Peyer's patch (tissue), 4 donors: ENCODE data around the gene TTC28.

ENCODE experiments used
- POLR2A ChIP-seq, 2 donors: fragments of 450-650 bp; IDR thresholded peaks; one replicate each; pipeline ENCODE4 v1.5.1; 2017; ENCODE audit warnings: antibody characterized with exemption in 2 of 2, mild to moderate bottlenecking in 2 of 2, moderate library complexity in 2 of 2
- TF ChIP-seq, protein P1 (sequence below), 6 experiments: fragments of 450-650 bp in 4 of 6; fragments of 200-600 bp in 2 of 6; sonication (generic) in 1 of 6; IDR thresholded peaks; one replicate each; pipeline ENCODE4 v1.5.1; 2017 to 2019; ENCODE audit warnings: antibody characterized with exemption in 6 of 6, mild to moderate bottlenecking in 3 of 6, moderate library complexity in 1 of 6

DNA sequence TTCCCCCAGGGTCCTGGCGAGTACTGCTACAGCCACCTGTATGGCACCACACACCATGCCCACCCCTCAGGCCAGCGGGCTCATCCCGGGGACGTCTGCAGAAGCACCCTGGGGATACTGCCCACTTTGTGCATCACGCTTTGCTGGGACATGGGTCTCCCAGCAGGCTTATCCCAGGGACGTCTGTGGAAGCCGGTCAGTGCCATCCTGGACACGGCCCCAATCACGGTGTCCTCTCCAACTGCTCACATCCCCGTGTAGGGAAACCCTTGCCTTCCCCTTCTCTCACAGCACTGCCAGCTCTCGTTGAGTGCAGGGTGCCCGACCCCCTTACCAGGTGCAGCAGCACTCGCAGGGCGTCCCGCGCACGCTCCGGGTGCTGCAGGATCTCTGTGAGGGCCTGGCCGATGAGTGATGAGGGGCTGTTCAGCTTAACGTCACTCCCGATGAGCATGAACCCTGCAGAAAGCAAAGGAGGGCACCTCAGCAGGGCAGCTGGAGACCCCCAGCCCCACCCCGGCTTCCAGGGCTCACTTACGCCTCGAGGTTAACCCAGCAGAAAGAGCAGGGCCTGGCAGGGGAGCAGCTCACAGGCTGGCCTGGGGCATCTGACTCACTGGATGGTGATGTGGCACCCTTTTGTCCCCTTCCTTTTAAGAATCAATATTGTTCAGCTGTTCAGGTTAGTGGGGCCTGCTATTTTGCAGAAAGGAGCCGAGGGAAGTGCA lies 683.7 kb downstream of the TTC28 start:
- TF ChIP-seq, protein P1, sequence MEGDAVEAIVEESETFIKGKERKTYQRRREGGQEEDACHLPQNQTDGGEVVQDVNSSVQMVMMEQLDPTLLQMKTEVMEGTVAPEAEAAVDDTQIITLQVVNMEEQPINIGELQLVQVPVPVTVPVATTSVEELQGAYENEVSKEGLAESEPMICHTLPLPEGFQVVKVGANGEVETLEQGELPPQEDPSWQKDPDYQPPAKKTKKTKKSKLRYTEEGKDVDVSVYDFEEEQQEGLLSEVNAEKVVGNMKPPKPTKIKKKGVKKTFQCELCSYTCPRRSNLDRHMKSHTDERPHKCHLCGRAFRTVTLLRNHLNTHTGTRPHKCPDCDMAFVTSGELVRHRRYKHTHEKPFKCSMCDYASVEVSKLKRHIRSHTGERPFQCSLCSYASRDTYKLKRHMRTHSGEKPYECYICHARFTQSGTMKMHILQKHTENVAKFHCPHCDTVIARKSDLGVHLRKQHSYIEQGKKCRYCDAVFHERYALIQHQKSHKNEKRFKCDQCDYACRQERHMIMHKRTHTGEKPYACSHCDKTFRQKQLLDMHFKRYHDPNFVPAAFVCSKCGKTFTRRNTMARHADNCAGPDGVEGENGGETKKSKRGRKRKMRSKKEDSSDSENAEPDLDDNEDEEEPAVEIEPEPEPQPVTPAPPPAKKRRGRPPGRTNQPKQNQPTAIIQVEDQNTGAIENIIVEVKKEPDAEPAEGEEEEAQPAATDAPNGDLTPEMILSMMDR (IDR thresholded peaks at IDR 0.05): no peak
- no peak for TF ChIP-seq POLR2A (IDR thresholded peaks at IDR 0.05)
